GM18498 (cell line): ENCODE data around the gene SSTR1.
"Not testable (repeated sequence)": the region's sequence is repeated elsewhere in the genome, so short reads cannot be mapped to it uniquely, and the experiment has no call there.

ENCODE experiments used
- ATAC-seq: cut with Tn5 transposase; IDR thresholded peaks from one replicate; pipeline ENCODE4 v1.9.1; 2021; ENCODE audit warnings: mild to moderate bottlenecking, moderate library complexity; ENCODE audit not compliant: unreplicated experiment

SSTR1 gene, protein sequence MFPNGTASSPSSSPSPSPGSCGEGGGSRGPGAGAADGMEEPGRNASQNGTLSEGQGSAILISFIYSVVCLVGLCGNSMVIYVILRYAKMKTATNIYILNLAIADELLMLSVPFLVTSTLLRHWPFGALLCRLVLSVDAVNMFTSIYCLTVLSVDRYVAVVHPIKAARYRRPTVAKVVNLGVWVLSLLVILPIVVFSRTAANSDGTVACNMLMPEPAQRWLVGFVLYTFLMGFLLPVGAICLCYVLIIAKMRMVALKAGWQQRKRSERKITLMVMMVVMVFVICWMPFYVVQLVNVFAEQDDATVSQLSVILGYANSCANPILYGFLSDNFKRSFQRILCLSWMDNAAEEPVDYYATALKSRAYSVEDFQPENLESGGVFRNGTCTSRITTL

DNA sequence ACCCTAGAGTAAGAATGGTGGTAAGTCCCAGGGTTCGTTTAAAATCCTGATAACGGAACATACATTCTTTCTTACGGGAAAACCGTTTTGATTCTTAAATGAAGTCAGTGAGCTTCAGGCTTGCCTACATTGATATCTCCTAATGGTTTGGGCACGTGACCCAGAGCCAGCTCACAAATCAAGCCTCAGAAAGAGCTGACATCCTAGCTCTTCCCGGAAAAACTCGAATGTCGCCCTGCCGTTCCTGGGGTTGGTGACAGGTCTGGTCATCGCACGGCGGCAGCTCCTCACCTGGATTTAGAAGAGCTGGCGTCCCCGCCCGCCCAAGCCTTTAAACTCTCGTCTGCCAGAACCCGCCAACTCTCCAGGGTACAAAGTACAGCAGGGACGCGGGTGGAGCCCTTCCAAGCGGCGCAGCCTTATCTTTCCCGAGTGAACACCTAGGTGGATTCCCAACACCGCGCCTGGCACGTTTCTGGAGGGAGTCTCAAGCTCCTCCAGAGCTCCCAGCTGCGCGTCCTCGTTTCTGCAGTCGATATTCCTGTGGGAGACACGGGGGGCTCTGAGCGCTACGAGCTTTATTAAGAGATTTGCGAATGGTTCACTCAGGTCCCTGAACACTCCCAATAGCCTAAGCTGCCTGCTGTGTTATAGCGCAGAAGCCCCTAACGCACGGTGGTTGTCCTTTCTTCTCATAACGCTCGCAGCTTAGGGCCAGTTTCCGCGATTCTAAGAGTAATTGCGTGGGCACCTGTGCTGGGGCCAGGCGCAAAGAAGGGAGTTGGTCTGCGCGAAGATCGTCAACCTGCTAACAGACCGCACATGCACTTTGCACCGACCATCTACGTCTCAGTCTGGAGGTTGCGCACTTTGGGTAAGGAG lies at the start of gene SSTR1:
Gene SSTR1, plus strand, starts transcription at position 169 of the 882 bp plus-strand sequence. CDS start 1,486 bp downstream, outside the sequence.
- ATAC-seq: no peak

DNA sequence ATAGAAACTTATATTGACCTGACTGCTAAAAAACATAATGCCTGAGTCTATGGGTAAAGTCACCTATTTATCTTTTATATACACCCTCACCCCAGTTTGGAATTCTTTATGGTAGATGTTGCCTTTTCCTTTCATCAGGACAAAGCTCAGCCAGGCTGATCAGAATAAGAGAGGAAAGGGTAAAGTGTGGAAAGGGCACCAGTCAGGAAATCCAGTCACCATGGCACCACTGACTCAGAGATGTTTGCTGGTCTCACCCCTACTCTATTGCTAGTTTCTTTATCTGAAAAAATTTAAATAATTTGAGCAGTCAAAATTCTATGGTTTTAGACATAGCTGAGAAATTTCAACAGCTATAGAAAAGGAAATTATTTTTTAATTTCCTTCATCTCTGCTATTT lies 49.2 kb upstream of the SSTR1 start:
- no peak for ATAC-seq

DNA sequence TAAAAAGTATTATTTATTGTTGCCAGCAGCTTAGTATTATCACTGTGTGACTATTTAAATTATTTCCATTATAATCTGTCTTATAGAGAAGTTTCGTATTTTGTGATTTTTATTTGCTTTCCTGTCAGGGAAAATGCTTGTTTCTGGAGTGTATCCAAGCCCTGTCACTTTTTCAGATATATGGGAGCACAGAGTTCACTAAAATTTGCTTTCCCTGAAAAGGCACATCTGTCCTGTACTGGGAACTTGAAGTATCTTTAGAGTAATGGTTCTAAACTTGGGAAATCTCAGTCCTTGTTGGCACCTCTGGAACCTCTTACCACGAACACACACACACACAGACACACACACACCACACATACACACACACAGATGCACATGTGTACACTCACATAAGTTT lies 39.3 kb upstream of the SSTR1 start:
- ATAC-seq: no peak

DNA sequence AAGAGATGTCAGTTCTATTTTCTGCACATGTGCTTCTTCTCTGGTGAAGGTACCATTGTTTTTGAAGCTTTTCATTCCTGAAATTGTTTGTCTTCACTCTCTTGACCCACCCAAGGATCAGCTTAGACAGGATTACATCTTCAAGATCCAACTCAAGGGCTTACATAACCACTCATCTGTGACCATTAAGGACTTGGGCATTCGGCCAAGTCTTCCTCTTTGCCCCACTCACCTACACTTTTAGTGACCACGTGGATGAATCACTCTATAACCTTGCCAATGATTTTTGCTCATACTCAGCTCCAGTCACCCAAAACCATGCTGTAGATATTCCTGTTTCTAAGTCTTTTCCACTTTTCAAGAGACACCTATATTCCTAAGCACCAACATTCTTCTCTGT lies 36.5 kb upstream of the SSTR1 start:
- ATAC-seq: no peak

DNA sequence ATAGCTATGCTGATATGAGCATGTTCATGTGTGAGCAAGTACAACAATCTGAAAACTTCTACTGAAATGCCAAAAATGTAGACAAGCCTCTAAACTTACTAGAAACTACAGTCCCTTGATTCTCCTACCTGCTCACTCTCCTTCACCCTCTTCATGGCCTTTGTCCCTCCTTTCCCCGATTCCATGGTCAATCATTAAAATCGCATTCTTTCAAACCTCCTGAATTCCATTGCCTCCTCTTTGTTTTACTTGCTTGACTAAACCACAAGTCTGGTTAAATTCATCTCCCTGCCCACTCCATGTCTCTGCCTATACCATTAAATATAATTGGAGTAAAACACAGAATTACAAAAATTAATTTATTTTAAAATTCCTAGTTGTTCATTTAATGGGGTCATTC lies 33.0 kb upstream of the SSTR1 start:
- ATAC-seq: no peak

DNA sequence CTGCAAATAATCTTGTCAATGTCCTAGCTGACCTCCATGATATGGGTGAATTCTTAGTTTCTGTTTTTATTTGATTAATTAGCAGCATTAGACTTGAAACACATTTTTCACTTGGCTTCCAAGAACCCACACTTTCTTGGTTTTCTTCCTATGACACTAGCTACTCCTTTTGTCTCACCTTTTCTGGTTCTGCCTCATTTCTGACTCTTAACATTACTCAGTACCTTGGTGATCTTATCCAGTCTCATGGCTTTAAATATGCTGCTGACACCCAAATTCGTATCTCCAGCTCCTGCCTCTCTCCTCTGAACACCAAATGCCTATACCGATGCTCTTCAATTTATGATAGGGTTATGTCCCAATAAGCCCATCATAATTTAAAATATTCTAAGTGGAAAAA lies 32.0 kb upstream of the SSTR1 start:
- ATAC-seq: no peak

DNA sequence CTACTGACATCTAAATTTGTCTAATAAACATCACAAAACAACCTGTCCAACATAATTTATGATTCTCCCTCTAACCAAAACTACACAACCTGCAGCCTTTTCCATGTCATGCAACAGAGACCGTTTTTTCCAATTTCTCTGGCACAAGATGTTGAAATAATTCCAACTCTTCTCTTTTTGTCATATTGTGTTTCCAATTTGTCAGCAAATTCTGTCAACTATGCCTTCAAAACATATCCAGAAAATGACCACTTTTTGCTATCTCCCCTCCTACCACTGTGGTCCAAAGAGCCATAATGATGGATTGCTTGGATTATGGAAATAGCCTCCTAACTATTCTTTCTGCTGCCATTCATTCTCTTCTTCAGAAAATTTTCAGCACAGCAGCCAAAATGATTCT lies 31.3 kb upstream of the SSTR1 start:
- ATAC-seq: no peak

DNA sequence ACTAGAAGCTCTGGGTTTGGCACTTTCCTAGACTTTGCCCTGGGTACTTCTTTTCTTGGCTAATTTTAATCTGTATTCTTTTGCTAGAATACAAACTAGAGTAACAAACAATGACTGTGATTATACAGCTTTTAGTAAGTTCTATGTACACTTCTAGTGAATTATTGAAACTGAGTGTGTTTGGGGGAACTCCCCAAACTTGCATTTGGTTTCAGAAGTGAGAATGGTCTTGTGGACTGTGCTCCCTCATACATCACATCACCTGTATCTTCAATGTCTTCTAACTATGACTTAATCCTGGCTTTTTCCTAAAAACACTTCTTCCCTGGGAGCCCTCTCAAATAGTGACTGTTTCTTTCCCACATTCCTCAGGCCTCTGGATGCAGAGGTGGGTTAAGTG lies 23.6 kb upstream of the SSTR1 start:
- ATAC-seq: no peak

DNA sequence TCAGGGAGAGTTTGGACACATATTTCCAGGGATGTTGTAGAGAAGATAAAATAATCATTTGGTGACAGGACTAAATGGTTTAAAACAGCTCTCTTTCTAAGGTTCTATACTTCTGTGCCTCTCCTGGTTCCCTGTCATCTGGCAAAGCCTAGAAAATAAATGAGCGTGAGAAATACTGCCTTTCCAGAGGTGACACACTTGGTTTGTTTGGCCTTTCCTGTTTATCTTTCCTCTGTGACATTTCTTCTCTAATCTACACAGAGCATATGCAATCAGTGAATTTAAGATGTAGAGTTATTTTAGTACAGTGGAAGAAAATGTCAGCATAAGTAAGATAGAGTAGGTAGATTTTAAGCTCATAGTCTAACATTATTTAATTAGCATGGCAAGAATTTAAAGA lies 22.0 kb upstream of the SSTR1 start:
- no peak for ATAC-seq

DNA sequence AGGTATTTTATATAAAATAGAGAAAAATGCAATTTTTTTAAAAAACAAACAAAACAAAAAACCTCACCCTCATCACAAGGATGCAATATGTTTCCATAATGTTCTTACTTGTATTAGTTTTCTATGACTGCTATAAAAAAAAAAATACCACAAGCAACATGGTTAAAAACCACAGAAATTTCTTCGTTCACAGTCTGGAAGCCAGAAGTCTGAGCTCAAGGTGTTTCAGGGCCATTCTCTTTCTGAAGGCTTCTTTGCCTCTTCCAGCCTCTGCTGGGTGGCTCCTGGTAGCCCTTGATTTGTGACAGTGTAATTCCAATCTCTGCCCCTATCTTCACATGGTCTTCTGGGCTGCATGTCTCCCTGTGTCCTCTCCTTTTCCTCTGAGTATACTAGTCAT lies 21.5 kb upstream of the SSTR1 start:
- ATAC-seq: no peak

DNA sequence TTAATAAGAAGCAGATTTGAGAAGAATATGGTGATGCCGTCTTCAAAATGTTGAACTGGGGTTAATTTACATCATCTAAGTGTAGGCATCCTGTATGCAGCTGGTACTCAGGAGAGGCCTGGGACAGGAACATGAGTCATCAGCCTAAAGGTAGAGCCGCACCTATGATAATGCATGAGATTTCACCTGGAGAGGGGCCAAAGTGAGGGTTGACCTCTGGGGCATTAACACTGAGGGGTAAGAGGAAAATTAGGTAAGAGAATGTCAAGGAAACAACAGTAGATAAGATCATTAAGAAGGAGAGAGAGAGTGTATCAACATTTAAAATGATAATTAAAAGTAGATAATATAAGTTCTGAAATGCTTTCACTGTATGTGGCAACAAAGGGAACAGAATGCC lies 20.2 kb upstream of the SSTR1 start:
- no peak for ATAC-seq

DNA sequence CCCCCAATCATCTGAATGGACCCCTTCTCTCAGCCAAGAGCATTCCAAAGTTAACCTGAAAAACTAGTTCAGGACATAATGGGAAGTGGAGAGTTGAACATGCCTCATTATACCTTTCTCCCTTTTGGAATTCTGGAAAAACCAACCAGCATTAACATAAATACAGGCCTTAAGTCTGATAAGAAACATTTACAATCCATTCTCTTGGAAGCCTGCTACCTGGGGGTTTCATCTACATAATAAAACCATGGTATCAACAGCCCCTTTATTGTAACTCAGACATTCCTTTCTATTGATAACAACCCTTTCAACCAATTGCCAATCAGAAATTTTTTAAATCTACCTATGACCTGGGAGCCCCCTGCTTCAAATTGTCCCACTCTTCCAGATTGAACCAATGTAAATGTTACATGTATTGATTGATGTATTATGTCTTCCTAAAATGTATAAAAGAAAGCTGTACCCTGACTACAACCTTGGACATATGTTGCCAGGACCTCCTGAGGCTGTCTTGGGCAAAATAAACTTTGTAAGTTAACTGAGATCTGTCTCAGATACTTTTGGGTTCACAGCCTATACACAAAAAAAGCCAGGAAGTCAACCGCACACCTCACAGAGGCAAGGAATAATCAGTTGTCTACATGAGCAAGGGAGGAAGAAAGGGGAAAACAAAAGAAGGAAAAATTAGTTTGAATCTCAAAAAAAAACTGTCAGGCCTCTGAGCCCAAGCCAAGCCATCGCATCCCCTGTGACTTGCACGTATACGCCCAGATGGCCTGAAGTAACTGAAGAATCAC lies 17.6 kb upstream of the SSTR1 start:
- ATAC-seq: no peak

DNA sequence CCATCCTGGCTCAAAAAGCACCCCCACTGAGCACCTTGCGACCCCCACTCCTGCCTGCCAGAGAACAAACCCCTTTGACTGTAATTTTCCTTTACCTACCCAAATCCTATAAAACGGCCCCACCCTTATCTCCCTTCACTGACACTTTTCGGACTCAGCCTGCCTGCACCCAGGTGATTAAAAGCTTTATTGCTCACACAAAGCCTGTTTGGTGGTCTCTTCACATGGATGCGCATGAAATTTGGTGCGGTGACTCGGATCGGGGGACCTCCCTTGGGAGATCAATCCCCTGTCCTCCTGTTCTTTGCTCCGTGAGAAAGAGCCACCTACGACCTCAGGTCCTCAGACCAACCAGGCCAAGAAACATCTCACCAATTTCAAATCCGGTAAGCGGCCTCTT lies 16.9 kb upstream of the SSTR1 start:
- not testable (repeated sequence) for ATAC-seq

DNA sequence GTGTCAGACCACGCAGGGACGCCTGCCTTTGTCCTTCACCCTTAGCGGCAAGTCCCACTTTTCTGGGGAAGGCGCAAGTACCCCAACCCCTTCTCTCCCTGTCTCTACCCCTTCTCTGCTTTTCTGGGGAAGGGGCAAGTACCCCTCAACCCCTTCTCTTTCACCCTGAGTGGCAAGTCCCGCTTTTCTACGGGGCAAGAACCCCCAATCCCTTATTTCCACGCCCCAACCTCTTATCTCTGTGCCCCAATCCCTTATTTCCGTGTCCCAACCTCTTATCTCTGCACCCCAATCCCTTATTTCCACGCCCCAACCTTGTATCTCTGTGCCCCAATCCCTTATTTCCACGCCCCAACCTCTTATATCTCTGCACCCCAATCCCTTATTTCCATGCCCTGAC lies 16.2 kb upstream of the SSTR1 start:
- not testable (repeated sequence) for ATAC-seq

DNA sequence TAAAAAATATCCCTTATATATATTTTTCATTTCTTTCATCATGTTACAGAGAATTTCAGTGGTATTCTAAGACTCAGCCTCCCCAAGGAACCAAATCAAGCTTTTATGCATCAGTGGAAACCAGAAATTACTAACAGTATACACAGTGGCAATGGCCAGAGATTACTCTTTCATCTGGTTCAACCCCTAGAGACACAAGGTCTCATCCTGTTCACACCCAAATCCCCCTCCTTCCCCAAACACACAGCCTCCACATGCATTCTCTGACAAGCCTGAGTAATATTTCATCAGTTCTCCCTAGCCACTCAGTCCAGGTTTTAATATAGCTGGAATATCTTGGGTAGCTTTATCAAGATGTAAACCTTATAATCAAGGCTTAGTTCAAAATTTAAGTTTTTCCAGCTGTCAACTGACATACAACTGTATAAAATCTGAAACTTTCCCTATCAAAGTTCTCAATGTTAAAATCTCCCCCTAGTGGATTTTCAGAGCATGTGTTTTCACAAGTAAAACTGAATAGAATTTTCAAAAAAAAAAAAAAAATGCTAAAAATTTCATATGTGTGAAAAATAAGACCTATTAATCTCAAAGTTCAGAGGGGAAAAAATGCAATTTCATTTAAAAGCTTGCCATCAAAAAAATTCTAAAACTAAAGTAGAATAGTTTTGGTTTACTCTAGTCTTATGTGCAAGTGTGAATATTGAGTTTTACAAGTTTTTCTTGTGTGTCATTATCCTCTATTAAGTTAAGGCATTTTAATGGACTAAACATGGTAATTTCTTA lies 10.5 kb upstream of the SSTR1 start:
- ATAC-seq: no peak

DNA sequence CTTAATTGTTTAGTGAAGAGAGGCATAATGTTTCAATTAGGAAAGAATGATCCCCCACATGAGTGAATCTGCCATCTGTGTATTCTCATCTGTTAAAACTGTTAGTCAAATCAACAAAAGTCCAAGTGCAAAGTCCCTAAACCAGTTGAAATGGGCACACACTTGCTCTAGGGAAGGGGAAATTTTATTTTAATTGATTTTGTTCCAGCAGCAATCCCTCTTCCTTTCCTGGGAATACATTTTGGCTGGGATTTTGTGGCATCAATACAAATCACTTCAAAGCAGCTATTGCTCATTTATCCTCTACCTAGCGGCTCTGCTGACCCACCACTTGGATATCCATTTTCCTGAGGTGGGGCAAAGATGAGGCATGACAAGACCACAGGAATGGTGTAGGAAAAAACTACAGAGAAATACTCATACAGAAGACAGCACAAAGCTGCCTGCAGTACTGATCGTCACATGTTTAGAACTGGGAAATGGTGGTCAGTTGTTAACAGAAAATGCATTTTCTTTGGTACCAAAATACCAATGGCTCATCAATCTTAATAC lies 9.8 kb upstream of the SSTR1 start:
- ATAC-seq: no peak

DNA sequence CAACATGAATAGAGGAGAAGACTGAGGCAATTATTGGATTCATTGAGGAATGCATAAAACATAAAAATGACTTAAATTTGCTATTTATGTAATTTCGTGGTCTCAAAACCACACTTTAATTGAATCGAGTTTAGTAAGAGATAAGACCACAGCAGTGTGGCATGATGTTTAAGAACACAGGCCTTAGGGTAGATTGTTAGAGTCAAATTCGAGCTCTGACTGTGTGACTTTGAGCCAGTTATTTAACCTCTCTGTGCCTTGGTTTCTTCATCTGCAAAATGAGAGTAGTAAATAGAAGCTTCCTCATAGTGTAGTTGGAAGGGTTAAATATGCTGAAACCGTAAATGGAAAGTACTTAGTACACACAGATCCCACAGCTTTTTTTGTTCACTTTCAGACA lies 9.3 kb upstream of the SSTR1 start:
- ATAC-seq: no peak

DNA sequence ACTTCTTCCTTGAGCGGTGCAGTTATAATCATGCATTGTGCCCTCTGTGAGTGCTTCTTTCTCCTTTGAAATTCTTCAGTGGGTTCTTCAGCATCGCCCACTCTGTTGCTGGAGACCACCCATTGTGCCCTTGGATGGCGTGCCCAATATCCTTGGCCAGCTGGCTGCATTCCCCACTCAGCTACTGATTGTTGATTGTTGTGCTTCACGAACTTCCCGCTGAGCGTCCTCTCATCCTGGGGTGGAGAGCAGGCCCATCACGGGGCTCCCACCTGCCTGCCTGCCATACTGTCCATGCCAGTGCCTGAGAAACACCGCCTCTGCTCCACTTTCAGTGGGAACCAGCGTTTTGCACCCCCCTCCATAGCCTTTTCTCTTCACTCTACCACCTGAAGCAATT lies 8.6 kb upstream of the SSTR1 start:
- no peak for ATAC-seq

DNA sequence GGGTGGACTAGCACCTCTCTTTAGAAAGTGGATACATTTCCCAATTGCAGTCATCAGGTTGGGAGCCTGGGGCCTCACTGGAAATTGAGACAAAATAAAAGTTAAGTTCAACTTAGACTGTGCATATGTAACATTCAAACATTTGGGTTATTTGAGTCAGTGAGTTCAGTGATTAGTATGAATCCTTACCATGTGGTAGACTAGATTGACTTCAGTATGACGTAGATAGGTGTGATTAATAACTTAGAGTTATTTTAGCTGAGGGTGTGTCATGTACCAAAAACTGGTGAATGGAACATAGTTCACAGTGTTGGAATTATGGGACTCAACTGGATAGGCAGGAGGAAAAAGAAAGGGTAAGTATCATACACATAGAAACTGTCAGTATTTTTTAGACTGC lies 8.0 kb upstream of the SSTR1 start:
- no peak for ATAC-seq

DNA sequence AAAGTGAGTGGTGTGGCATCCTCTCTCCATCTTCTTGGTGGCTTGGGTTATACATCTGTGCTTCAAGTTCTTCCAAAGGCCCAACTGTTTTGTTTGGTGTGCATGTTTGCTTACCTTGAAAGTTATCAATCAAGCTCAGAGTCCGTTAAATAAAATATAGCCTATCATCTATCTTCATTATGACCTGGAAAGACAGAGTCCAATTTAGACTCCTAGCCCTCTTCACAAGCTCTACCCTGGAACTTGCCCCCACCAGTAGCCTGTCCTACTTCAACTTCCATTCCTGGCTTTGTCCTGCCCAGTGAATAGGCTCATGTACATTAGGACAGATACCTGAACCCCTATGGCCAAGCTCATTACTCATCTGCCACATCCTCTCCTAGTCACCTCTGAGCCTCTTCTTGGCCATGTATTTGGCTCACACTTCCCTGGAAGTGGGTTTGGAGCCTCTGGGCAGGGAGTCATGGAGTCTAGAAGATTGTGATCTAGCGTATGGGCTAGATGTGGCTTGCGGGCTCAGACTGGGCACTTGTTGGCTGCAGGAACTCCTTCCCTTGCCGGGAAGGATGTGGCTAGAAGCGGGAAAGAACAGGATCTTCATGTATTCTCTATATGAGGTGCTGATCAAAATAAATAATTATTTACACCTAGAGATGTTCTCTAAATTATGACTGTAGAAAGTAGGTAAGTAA lies 6.4 kb upstream of the SSTR1 start:
- ATAC-seq: no peak
